HT1080 (cell line): Measurements from ENCODE around the gene GNPDA1. TPM values are rescaled to one million over a fixed set of nuclear protein-coding genes. Genes with fewer than 3 reads are reported as not detected.
A peak's percentile ranks its signal among the peaks of the same experiment; 100 is the strongest.

Experiments
- DNase-seq: peaks from one replicate; pipeline ENCODE4 v3.0.0-alpha.2; 2015; ENCODE audit warnings: low read depth
- total RNA-seq: library from RNA; depleted of rRNA; stranded (reverse); fragments of >200 nt; shearing (Covaris generic); gene quantifications from 2 replicates; pipeline ENCODE4 v1.2.3, GENCODE V29; 2014

Gene GNPDA1
- total RNA-seq, 1 experiment from 2014 or later, result 93.7 TPM

DNA sequence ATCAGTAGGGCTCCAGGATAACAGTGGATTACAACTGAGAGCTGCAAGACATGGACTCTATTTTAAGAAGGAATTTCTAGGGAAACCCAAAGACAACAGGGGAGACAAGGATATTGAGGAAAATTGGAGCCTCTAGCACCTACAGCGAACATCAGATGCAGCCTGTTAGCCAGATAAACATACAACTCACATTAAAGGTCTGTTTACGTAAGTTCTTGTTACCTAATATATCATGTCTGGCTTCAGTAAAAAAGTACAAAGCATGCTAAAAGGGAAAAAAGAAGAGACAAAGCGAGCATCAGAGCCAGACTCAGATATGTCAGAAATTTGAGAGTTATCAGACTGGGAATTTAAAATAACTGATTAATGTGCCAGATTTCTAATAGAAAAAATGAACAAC is 17.2 kb downstream of the GNPDA1 start:
- DNase-seq, result no peak

DNA sequence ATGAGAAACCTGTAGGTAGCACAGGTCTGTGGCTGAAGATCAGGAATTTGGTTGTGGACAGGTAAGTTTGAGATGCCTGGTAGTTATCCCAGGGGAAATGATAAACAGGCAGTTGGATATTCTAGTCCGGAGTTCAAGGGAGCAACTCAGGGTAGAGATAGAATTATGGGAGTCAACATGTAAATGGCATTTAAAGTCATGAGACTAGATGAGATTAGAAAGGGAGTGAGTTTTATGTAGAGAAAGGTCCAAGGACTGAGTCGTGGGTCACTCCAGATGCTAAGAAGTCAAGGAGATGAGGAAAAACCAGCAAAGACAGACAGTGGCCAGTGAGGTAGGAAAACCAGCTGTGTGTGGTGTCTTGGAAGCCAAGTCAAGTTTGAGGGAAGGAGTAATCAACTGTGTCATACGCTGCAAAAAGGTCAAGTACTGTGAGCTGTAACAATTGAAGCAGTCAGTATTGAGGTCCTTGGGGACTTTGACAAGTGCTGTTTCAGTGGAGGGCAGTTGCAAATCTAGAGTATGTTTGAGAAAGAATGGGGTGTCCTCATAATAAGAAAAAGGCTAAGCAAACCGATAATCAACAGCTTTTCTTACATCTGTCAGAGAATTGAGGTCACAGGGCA is 18.2 kb downstream of the GNPDA1 start:
- no peak for DNase-seq

DNA sequence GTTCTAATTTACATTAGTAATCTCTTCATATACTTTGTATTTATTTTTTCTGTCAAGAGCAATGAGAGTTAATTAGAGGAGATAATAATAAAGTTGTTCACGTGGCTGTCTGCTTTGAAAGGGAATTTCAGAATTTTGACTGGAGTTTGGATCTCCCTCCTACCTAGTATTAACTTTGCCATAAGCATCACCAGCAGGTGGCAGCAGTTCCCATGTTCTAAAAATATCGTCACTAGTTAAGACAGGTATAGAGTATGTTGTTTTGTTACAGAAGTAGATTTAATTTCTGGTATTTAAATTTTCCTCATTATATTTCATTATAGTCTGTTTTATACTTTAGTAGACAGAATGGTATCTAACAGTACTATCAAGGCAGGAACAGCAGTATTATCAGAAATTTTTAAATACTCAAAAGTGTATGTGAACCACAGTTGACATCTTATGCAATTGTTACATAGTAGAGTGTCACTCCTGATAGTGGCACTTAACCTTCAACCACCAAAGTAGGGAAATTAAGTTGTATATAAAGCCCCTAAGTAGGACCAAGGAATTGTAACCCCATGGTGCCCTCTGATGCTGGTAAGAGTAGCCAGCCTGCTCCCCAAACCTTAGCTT is 20.4 kb downstream of the GNPDA1 start:
- peak; percentile 44 for DNase-seq

DNA sequence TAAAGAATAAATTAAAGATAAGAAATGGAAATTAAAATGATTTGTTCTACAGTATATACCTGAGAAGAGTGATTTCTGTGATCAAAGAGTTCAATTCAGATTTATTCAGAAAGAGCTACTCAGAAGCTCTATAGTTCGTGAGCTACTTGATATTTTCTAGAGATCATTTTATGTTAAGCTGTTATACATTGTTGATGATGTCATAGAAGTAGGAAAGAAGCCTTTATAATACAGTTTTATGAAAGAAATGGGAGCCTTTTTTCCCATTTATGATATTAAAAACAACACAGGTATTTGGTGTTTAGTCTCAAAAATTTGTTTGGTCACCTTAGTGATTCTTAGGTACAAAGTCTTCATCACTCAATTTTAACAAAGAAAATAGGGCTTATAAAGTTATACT is 23.1 kb downstream of the GNPDA1 start:
- no peak for DNase-seq

DNA sequence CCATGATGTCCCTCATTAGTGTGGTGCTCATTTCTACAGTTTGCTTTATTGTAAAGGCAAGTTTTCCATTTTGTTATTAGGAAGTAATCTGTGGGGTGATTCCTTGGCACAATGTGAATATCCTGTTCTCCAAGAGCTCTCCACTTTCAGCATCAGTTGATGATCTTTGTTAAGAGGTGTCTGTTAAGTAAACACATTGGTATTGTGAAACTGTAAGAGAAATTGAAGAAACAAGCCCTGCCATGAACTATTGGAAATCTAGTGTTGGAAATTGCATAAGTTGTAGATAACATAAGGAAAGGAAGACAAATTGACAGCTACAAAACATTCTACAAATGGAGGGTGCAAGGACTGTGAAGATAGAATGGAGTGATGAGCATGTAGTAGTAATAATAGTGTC is 26.8 kb downstream of the GNPDA1 start:
- DNase-seq, result no peak

DNA sequence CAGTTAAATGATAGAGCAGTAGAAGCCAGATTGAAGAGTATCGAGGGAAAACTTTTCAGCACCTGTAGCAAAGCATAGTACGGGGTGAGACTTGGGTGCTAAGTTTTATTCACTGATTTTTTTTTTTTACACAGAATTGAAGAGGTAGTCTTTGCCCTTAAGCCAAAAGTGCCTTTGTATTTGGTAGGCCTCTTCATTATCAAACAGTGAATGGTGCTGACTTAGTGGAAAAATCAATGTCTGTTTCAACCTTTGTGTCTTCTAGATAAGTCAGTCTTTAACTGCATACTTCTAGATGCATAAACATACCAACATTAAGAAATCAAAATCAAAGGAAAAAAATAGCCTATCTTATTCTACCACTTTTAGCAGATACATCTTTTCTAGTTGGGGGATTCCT is 30.2 kb downstream of the GNPDA1 start:
- no peak for DNase-seq

DNA sequence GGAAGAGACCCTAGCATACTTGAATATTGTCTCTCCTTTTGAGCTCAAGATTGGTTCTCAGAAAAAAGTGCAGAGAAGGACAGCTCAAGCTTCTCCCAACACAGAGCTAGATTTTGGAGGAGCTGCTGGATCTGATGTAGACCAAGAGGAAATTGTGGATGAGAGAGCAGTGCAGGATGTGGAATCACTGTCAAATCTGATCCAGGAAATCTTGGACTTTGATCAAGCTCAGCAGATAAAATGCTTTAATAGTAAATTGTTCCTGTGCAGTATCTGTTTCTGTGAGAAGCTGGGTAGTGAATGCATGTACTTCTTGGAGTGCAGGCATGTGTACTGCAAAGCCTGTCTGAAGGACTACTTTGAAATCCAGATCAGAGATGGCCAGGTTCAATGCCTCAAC is 34.4 kb downstream of the GNPDA1 start:
- DNase-seq, result no peak

DNA sequence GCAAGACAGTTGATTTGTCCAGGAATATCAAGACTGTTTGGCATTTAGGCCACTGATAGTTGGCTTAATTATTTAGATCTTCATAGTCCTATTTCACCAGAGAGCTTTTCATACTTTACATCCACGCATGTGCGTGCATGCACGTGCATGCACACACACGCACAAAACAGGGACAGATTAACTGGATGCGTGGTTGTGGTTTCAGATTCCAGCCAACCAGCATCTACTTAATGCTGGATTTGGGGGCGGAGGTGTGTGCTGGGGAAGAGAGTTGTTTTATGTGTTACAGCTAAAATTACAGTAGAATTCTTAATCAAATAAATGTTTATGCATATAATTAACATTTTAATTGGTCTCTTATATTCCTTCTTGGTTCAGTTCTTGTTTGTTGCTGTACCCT is 36.7 kb downstream of the GNPDA1 start:
- DNase-seq, result no peak

DNA sequence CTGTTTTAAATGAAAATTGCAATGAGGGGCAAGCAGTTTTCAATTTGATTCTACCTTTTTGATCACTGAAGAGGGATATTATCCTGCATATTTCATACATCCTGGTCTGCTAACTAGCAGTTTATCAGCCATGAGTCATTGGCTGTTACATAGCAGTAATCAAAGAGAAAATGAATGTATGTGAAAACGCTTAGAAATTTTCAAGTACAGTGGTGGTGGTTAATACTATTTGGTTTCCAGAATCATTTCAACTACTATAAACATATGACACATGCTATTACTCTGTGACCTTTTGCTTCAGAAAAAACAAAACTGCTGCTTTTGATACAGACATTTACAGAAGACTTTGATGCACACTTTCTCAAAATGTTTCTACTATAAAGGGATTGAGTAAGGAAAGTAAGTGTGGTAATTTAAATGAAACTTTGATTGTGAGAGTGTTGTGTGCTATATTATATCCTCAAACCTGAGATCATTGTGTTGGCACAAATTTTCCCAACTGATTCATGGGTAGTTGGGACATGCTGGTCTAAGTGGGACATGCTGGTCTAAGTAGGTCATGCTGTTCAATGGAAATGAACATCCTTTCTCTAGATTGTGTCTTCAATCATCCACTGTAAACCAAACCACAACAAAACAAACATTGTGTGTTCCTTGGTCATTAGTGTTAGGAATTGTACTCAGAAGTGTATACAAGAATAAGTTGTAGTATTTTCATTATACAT is 38.8 kb downstream of the GNPDA1 start:
- DNase-seq, result peak; percentile 29

DNA sequence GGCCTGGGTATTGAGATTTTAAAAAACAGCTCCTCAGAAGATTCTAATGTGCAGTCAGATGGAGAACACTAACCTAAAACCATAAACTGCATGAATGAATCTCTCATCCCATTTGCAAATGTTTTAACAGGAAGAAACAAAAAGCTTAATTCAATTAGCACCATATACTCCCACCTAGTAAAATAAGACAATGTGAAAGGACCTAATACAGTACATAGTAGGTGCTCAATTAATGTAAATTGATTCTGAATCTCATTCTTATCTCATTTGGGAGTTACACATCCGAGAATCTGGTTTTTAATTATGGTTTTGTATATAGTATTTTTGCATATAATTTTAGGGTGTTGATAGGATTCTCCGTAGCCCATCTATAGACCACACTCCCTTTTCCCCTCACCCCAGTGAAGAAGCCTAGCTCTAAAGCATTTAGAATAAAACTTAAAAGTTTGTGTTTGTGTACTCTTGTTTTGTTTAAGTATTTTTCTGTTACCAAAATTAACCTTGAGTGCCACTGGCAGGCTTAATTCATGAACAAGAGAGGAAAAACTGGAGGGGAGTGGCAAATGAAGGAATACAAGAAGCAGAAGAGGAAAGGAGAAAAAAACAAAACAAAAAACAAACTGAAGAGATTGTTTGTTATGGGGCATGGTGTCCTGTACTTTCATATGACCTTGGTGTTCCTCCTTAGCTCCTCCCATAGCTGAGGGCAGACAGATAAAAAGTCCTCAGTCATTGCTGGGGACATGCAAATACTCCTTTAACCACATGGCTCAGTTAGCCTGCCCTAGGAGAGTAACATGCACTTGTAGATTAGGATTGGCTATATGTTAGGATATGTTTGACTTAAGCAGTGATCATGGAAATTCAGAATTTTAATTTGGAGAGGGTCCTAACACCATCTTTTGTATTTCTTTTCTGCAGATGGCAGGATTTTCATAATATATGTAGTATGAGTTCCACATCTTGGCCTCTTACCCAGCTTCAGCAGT is 42.8 kb downstream of the GNPDA1 start:
- DNase-seq, result peak; percentile 53

DNA sequence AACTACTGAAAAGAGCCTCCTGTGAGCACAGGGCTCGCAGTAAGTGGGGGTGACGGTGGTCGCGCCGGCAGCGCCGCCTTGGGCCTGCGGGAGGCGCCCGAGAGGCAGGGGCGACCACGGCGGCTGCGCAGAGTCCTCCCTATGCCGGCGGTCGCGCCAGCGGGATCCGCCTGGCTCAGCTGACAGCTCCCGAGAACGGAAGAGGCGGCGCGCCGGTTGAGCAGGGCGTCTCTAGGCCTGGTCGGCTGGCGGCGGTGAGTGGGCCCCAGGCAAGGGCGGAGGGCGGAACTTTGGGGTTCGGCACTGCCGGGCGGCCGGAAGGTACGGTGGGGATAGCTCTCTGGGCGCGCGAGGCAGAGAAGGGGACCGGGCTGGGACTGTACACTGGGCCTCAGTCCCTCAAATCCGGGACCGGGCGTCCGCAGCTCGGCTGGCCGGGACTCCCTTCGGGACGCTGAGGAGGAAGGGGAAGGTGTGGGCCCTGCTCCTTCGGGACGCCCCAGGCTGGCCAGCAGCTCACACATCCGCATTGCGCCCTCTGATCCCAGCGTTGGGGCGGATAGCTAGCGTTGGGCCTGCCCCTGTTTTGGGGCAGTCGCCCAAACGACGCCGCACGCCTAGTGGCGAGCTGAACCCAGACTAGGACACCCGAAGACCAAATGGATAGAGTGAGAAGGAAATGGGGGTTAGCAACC is 43.8 kb downstream of the GNPDA1 start, which contains the start of gene RNF14:
RNF14 (plus strand) TSS at position 192 of the 695 bp plus-strand sequence. CDS start 4,484 bp downstream, outside the sequence.
- peak; percentile 95 for DNase-seq

DNA sequence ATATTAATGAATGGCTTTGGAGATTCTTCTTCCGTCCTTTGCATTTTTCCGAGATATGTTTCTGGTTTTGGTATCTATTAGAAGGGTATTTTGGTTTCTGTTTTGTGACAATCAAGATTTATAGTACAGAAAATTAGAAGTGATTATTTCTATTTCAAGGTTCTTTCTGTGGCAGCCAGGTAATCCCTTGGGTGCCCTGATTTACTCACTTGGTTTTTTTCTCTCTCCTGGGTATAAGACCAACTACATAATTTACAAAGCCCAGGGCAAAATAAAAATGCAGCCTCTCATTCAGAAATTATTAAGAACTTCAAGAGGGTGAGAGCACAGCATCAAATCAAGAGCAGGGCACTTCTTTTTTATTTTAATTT is 45.9 kb downstream of the GNPDA1 start:
- no peak for DNase-seq

DNA sequence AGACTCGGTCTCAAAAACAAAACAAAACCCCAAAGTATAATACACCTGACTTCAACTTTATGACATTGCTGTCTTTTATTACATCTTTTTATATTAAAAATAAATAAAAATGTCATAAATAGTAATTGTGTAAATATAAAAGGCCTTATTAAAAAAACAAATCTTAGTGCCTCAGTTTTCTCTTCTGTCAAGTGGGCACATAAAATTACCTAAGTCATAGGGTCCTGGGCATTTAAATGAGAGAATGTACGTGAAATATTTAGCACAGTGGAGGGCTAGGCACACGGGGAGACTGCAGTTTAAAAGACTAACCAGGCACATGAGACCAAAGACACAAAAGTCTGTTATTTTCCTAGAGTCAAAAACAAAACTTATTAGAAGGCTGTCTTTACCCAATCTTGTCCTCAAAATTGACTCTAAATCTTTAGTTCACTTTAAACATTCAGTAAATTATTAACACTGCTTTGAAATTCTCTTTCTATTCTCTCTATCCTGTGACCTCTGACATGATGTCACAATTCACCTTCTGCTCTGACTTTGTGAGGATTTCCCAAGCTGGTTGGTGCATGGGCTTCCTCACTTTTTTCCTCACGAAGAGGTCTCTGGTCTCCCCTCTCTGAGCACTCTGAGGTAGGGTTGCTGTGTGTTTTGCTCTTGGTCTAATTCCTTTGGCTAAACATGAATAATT is 46.4 kb downstream of the GNPDA1 start:
- no peak for DNase-seq

DNA sequence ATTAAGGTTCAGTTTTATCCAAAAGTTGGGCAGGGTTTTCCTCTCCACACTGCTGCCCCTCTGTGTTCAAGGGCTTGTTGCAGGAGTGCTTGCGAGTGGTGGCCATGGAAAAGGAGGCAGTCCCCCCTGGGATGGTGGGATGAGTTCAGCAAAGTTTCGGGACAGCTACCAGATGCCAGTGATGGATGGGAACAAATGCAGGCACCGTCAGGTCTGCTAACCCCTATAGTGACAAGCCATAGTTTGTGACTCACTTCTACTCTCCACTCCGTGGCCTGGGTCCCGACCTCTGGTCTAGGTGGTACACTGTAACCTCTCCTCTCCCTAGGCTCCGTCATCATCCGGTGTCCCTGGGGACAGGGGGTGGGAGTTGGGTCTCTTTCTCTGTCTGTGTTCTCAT is 47.8 kb downstream of the GNPDA1 start:
- no peak for DNase-seq

DNA sequence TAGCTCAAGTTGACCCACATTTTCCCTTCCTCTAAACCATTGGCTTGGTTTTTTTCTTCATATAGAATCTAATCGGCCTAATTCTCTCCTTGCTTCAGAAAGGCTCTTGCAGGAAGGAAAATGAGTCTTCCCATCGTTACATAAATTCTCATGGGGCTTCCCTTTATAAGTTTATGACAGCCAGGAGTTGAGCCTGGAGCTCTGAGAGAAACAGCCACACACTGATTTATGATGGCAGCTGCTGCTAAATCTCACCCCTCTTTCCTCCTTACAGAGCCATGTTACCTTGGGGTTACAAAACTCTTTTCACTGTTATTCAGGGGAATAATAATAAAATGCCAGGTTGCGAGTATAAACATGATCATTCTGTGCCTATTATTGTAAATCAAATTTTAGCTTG is 49.1 kb downstream of the GNPDA1 start:
- no peak for DNase-seq

DNA sequence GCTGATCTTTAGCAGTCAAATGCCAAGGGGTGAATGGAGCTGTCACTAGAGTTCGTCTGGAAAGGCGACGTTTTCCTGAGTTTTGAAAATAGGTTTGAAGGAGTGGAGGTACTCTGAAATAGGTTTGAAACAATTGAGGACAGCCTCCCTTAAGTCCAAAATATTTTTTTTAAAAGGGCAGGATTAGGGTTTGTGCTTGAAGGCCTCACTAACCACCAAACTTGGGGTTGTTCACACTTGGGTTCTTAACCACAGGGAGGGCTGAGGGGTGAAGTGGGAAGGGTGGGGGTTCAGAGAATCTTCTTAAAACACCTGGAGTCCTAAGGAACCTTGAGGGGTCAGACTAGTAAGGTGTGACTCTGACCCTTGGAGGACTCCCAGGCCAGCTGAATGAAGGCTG is 51.4 kb downstream of the GNPDA1 start:
- no peak for DNase-seq

DNA sequence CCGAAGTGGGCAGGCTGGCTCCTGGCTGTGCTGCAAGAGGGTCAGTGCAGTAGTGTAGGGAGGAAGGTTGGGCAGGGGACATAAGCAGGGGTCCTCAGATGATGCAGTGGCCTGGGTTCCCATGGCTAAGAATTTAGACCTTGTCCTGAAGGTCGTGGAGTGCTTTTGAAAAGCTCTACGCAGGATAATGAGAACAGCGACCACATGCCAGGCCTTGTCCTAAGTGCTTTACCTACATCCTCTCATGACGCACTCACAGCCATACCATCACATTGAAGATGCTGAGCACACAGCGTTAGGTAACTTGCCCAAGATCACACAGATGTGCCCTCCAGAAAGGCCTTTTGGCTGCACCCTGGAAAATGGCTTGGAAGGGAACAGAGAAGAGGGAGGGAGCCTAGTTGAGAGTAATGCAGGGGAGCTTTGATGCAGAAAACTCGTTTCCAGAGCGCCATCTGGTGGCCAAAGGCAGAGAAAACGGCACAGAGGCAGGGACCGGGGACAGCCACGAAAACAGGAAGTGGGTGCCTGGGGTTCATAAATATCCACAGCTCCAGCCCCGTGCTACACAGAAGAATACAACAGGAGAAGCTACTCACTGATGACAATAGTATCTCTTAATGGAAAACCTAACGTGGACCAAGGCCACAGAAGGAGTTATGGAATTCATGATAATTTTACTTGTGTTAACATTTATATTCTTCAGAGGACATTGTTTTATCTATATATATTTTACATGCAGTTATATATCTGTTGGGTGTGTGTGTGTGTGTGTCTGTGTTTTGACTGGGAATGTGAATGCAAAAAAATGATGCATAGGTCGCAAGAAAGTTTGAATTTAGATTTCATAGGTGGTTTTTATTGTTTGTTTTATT is 52.1 kb downstream of the GNPDA1 start:
- peak; percentile 88 for DNase-seq

DNA sequence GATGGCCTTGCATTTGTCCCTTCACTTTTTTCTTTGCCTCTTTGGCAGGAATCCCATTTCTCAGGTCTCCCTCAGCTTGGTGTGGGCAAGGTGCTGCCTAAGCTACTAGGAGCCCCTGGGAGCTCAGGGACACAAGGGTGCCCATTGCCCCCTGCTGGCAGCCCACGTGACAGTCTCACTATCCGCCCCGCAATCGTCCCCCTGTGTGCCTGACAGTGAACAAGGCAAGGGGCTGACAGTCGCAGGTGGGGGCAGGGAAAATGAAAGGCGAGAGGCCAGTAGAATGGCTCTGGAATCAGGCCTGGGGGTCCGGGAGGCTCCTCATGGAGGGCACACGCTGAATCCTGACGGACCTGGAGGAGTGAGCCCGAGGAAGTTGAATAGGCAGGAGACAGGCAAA is 52.8 kb downstream of the GNPDA1 start:
- DNase-seq, result no peak

DNA sequence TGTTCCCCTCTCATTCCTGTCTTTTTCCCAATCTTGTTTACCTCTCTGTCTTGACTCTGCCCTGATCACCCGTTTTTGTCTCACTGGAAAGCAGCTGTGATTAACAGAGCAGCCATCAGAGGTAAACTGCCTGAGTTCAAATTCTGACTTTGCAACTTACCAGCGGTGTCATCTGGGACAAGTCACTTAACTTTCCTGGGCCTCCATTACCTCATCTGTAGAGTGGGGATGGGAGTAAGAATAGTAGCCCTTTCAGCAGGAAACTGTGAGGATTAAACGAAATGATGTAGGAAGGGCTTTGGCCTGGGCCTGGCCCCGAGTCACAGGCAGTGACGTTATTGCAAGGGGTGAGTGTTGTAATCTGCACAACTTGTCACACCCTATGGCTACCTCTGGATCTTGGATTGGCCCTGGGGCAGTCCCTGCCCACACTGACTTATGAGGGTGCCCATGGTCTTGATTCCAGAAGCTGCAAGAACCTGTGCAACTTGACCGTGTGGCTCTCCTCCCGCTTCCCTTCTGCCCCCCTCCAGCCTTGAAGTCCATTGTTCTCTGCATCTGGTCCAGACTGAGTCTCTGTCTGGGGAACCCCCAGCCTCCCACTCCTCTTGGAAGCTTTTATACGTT is 54.2 kb downstream of the GNPDA1 start:
- DNase-seq, result peak; percentile 36
